Epidermal melanocyte (primary cell): ENCODE results near the gene ALDH3A1.

Experiments used
- DNase-seq: peaks from one replicate; pipeline ENCODE4 v3.0.0; 2011; ENCODE audit warnings: low spot score; ENCODE audit not compliant: insufficient read length

Gene ALDH3A1

DNA sequence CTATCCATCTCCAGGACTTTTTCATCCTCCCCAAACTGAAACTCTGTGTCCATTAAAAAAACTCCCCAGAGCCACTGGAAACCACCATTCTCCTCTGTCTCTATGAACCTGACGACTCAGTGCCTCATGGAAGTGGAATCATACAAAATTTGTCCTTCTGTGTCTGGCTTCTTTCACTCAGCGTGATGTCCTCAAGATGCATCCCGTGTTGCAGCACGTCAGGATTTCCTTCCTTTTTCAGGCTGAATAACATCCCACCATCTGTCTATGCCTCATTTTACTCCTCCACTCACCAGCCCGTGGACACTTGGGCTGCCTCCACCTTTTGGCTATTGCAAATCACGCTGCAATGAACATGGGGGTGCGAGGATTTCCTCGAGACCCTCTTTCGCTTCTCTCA is 12.6 kb upstream of the ALDH3A1 start:
- DNase-seq = no peak

DNA sequence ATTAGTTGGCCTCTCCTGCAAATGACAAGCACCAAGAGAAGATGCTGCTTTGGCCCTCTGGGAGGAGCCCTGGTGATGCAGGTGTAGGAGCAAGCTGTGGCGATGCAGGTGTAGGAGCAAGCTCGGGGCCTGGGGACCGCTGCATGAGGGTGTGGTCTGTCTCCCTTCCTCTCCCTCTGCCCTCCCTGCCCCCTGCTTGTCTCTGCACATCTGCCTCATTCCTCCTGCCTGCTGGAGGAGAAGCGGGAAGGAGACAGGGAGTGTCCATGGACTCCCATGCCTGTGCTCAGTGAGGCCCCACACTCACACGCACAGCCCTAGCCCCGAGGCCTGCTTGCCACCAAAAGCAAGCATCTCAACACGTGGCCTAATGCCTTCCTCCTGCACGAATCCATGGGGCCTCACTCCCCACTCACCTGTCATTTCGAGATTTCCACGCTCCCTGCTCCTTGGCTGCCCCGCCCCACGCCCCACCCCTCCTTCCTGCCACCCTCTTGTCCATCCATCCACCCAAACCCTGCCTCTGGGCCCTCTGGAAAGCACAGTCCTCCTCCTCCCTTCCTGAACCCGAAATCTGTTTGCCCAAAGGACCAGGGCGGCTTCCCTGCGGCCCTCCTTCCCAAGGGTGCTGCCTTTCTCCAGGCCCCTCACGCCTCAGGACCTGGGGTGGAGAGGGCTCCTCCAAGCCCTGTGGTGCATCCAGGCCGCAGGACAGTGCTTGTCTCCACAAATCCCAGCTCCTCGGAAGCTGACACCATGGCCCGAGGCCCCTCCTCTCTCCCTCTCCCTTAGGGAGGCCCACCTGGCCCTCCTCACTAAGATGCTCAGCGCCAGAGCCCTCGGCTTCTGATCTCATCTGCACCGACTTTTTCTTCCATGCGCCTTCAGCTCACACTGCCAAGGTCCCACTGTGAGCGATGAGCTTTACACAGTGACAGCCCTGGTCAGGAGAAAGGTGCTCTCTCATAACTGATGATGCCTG is 11.8 kb upstream of the ALDH3A1 start:
- DNase-seq = no peak

DNA sequence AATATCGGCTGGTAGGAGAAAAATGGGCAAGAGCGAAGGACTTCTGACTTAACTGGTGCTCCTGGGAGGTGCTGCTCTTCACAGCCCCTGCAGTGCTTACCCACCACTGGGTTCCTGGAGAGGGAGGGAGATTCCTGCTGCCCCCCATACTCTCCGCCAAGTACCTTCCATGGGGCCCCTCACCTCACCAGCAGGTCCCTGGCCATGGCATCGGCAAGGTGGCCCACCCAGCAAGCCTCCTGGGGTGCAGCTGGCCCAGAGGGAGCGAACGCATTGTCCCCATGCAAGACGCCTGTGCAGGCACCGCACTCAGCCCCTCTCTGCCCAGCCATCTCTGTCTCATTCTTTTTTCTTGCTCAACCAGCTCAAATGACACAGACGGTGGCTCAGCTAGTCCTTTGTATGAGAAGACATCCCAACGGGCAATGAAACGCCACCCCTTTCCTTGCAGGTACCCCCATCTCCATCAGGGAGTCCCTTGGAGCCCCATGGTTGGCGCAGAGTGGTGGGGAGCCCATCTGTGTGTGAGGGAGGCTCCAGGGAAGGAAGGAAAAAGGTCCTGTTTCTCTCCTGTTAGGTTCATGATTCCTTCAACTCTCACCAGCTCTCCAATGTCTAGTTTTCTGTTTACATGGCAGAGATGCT is 9.6 kb upstream of the ALDH3A1 start:
- no peak for DNase-seq

DNA sequence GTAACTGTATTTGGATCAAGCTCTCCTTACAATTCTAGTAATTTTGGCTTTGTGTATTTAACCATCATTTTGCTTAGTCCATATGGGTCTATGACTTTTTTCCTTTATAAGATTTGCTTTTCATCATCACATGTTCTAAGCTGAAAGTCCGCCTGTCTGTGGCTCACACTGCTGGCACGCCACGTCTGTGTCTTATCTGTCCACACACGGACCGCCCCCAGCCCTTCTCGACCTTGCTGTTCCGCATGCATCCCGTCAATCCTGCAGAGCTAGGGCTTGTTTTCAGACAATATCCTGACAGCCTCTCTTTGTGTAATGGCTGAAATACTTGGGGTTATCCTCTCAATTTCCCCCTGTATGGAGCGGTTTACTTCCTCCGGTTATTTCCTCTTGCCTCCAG is 8.4 kb upstream of the ALDH3A1 start:
- no peak for DNase-seq

DNA sequence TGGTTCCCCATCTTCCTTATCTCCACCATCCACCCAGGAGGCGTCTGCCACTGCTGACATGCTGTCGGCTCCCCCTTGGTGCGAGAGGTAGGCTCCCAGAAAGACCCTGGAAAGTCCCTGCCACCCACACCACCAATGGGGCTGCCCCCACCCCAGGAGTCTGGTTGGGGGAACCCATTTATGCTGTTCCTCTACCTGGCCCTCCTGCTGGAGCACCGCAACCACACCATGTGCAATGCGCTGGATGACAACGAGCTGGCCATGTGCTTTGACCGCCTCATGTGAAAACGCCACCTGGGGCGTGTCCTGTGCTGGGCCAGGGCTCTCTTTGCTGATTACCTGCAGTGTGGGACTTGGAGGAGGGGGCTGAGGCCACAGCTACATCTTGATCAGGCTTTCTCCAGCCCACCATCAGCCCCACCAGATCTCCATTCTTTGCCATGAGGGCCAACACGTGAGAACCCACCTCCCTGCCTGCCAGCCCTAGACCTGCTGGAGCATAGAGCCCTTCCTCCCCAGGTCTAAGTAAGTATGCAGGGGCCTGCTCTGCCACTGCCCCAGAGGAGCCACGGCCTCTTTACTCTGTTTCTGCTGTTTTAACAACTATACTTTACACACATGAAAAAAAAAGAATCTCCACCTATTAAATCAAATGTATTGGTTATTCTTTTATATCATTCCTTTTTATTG is 7.9 kb upstream of the ALDH3A1 start:
- DNase-seq = no peak

DNA sequence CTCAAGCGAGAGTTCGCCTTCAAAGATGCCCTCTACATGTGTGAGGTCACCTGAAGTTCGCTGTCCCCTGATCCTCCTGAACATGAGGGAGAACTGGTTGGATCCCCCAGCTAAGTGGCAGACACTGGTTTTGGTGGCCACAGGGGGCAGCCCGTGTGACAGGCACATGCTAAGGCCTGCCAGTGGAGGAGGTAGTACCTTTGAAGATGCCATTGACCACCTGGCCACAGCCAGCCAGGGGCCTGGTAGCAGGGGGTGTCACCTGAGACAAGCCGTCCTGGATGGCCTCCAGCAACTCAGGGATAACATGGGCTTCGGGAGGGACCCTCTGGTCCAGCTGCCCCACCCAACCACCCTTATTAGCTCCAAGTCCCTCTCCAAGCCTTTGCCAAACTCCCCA is 7.3 kb upstream of the ALDH3A1 start:
- no peak for DNase-seq

DNA sequence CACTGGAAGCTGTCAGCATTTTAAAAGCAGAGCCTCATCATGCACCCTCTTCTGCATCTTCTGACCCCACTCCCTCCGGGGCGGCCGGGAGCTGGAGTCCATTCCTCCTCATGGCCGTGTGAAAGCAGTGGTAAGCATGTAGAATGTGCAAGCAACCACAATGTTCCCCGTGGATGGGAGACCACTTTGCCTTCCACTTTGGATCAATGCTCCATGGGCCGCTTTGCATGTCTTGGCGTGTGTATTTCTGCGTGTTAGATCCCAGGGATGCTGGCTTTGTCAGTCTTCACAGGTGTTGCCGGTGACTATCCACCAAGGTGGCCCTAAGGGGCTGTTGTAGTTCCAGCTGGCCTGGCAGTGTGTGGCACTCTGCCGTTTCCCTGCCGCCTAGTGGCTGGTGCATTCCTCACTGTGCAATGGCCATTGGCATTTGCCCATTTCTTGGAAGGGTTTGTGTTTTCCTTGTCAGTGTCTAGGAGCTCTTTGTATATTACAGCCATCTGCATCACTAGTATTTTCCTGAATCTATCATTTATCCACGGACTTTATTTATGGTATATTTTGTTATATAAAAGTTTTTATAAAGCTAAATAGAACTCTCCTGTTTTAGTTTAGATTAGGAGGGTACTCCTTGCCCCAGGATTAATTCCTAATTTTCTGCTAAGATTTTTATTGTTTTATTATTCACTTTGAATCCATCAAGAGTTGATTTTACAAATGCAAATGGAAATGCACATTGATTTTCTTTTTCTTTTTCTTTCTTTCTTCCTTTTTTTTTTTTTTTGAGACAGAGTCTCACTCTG is 5.8 kb upstream of the ALDH3A1 start:
- no peak for DNase-seq

DNA sequence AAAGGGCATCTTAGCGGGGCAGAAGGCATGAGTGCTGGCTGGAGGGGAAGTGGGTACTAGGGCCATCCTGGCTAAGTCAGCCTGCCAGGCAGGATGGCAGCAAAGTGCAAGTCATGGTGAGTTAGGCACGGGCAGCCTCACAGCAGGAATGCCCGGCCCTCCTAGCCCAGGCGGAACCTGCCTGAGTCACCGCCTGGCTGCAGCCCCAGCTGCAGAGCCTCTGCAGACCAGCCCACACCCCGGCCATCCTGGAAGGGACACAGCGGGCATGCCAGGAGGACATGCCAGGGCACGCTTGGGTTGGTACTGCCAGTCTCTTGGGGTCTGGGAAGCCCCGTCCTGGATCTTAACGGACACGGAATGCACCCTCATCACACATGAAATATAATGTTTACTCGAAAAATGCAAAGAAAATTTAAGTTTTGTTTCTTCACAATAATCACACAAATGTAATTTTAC is 5.0 kb upstream of the ALDH3A1 start:
- peak; percentile 51 for DNase-seq

DNA sequence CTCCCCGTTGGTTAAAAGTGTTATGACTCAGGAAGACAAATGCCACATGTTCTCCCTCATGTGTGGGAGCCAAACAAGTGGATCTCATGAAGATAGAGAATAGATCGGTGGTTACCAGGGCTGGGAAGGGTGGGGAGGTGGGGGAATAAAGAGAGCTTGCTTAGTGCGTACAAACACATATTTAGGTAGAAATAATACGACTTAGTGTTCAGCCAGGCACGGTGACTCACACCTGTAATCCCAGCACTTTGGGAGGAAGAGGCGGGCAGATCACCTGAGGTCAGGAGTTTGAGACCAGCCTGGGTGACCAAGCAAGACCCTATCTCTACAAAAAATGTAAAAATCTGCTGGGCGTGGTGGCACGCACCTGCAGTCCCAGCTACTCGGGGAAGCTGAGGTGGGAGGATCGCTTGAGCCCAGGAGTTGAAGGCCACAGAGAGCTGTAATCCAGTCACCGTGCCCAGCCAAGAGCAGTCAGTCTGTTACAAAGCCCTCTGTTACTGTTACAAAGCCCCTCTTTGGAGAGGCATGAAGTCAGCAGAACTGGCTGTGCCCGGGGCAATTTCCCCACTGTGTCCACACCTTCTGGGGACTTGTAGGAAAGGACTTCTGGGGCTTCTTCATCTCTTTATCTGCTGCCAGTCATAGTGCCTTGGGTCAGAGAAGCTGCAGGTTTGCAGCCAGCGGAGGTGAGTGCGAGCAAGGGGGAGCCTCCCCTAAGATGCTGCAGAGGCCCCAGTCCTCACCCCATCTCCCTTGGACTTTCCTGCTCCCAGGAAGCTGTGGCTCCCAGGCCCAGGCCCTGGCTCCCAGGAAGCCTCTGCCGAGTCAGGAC is 4.3 kb upstream of the ALDH3A1 start:
- DNase-seq = no peak

DNA sequence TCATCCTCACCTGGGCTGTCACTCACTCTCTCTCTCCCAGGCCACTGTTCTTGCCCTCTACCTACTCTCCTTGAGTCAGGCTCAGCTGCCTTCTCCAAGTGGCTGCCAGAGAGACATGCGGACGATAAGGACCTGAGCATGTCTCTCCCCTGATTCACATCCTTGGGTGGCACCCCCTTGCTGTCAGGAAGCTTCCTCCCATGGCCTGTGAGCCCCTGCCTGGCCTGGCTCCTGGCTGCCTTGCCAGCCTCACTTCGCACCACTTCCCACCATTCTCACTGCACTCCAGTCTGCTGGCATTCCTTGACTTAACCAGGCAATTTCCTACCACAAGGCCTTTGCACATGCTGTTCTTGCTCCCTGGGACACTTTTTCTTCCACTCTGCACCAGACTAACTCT is 2.7 kb upstream of the ALDH3A1 start:
- no peak for DNase-seq

DNA sequence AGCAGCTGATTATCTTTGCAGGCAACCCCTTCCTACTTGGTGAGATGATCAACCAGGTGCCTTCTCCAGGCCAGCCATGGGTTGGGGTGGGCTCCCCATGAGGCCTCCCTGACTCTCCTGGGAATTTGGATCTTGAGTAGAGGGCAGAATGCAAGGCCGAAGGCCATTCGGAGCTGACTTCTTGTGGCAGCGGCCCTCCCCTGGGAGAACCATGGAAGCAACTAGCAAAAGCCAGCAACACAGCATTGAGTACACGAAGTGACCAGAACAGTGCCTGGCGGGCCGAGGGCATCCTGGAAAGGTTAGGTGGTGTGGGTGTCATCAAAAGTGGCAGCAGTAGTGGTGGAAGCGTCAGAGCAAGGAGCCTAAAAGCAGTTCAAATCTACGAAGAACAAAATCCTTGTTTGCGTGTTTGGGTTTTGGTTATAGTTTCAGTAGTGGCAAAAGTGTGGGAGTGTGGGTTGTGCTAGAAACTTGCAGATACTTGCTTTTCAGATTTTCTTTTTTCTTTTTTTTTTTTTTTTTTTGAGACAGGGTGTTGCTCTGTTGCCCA is 2.0 kb upstream of the ALDH3A1 start:
- no peak for DNase-seq

DNA sequence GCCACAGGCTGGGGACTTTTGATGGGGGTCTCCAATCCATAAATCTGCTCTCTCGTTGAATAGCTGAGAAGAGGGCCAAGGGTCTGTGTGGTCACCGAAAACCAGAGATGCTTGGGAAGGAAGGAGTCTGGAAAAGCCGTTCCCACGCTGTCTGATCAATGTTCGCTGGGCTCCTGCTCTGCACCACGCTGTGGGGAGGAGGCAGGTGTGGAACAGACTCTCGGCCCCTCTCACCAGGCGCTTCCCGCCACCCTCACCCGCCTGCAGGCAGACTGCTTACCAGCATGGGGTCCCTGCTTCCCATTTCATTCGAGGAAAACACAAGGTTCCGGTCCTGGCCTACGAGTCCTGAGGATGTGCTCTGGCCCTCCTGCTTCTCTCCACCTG is 702 bp upstream of the ALDH3A1 start:
- DNase-seq = no peak

DNA sequence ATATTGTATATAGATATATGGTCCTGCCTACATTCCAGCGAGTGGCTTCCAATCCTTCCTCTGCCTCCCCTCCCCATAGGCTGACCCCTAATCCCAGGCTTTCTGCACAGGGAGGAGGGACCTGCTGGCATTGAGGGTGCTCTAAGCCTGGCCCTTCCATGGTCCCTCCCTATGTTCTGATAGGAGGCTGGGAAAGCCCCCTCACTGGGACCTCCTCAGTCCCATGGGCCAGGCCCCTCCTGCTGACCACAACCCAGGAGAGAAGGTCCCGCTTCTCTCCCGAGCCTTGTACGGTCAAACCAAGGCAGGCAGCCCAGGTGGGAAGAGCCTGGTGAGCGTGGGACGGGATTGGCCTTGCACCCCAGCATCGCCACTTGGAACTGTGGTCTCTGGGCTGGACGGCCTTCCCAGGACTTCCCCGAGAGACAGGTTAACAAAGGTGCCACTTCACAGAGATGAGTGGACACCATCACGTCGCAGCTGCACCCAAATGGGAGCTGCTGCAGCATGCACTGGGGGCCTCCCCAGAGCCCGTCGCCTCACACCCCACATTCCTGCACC is 859 bp downstream of the ALDH3A1 start:
- DNase-seq = no peak

DNA sequence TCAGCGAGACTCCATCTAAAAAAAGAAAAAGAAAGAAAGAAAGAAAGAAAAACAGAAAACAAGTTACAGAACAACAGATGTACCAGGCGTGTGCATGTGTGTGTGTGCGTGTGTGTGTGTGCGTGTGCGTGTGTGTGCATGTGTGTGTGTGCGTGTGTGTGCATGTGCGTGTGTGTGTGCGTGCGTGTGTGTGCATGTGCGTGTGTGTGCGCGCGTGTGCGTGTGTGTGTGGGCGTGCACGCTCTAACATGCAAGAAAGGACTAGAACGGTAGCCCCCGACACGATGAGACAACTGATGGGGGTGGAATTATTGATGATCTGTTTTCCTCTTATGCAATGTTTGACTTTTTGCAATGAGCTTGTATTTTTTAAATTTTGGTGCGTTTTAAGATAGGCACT is 1.6 kb downstream of the ALDH3A1 start:
- no peak for DNase-seq

DNA sequence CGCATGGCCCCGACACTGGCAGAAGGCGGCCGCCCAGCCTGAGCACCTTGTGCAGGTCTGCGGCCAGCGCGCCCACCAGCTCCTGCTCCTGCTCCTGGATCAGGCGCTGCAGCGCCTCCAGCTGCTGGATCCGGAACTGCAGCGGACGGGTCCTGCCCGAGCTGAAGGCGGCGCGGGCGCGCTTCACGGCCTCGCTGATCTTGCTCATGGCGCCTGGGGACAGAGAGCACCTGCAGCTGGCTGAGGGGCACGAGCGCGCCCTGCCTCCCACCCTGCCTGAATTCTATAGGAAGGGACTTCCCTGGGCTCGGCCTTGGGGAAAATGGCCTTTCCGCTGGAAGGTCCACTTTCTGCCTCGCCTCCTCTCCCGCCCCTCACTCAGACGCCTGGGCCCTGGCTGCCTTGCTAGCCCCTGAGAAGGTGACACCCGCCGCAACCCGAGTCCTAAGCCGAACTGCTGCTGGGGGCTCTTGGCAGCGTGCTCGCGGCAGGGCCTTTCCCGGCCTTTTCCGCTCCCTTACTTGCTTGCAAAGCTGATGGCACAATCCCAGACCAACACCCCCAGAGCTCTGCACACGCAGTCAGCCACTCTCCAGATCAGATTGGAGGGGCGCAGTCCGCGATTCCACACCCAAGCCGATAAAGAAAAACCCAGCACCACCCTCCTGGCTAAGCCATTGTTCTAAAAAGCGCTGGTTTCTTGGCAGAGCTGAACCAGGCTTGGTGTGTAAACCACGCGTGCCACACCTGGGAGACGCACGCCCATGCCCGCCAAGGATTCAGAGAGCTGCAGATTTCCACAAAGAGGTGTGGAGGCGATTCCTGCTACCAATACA is 3.0 kb downstream of the ALDH3A1 start:
- peak; percentile 53 for DNase-seq

DNA sequence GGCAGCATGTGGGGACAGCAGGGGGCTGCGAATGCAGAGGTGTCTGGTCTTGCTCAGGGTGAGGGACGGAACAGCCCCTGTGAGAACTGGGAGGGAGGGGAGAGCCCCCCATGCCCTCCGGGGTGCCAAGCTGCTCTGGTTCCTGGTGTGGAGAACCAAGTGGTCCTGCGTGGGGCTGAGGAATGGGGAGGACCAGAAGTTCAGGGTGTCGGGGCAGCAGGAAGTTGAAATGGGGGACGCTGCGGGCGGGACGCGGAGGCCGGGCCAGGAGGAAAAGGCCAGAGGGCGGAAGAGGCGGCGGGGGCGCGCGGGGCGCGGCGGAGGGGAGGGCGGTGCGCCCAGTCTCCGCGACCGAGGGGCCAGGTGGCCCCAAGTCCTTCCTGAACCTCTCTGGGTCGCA is 3.6 kb downstream of the ALDH3A1 start:
- DNase-seq = no peak

DNA sequence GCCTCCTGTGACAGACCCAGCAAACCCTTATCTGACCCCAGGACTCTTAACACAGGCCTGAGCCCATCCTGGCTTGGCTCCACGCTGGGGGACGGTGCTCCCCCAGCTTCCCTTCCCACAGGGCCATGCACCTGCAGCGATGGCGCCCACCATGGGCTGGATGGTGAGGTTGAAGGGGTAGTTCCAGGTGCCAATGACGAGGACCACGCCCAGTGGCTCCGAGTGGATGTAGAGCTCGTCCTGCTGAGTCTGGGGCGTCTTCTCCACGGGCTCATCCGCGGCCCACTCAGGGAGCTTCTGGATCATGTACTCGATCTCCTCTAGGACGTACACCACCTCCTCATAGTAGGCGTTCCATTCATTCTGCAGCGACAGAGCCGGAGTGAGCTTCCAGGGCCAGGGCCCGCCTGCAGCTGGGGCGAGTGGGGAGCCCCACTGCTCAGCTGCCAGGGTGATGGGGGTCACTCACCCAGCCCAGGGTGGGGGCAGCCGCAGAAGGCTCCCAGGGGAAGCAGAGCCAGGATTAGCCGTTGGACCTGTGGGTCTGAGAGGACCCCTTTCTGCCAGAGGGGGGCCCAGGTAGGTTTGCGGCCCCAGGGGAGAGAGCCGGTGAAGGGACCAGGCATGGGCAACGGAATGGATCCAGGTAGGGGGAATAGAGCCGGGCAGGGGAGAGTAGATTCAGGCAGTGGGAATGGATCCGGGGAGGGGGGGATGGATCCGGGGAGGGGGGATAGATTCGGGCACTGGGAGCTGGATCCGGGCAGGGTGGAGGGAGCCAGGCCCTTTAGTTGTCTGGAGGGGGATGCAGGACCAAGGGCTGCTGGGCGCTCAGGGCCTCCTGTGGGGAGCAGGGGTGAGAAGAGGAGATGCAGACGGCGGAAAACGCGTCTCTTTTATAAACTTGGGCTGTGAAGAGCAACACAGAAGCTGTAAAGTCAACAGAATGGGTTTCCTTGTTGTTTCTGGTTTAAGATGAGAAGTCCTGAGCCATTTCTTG is 4.7 kb downstream of the ALDH3A1 start:
- DNase-seq = no peak

DNA sequence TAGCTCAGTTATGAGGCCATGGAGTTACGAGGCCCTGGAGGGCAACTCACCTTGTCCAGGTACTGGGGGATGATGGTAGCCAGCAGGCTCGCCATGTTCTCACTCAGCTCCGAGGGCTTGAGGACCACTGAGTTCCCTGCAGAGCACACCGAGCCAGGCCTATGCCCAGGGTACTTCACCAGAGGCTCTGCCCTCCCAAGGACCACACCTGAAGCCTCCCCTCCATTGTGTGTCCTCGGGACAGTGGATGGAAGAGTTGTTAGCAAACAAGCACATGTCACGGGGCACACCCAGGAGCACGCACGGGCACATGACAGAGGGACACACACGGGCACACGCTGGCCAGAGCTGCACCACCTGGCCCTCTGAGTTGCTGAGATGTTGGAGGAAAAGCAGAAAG is 5.6 kb downstream of the ALDH3A1 start:
- DNase-seq = no peak
